ENCODE measurements around the gene PALLD. TPM values are rescaled to one million over a fixed set of nuclear protein-coding genes. Genes with fewer than 3 reads are reported as not detected.

The PALLD gene
- total RNA-seq, 1 experiment from 2014 or later = 6.5 TPM

DNA sequence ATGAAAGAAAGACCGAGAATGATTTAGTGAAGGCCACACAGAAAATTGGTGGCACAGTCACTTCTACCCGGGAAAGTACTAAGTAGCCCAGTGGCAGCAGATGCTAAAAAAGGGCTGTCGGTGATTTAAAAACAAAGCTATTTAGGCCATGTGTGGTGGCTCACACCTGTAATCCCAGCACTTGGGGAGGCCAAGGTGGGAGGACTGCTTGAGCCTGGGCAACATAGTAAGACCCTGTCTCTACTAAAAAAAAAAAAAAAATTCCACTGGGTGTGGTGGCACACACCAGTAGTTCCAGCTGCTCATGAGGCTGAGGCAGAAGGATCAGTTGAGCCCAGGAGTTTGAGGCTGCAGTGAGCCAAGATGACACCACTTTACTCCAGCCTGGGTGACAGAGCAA lies 369.0 kb downstream of the PALLD start:
- Histone ChIP-seq H3K27me3 (ENCODE audit: control insufficient read depth, insufficient read depth, low read length) (no peaks in the 10 kb centered on the region), H3K4me1 (ENCODE audit: control insufficient read depth, insufficient read depth, low read length) (no peaks in the 10 kb centered on the region), H3K9me3 (ENCODE audit: control insufficient read depth, insufficient read depth, low read depth, low read length) (no peaks in the 10 kb centered on the region), H3K36me3 (ENCODE audit: control insufficient read depth, insufficient read depth, low read length) (no peaks in the 10 kb centered on the region), H3K27ac (ENCODE audit: low read length) (no peak overlapping the region), H3K4me3 (ENCODE audit: low read depth in 2 of 2, low read length in 2 of 2) (no peak overlapping the region)
- DNase-seq (ENCODE audit: low read depth, low spot score) = no peak
- CTCF ChIA-PET = no interaction called here
- in situ Hi-C loops (cut with HindIII; ENCODE audit: low pct_unique_long_range_greater_than_20kb, low sequenced_read_pairs) = no loop called here
- TF ChIP-seq TCF7L2 (IDR thresholded peaks at IDR 0.05; ENCODE audit: low read depth, low read length) (no peak), SIN3A (IDR thresholded peaks at IDR 0.05; ENCODE audit: borderline replicate concordance, insufficient read depth, low read depth, low read length) (no peak), POLR2AphosphoS5 (IDR thresholded peaks at IDR 0.05; ENCODE audit: low read depth, low read length) (no peak)
- TF ChIP-seq, protein P1, sequence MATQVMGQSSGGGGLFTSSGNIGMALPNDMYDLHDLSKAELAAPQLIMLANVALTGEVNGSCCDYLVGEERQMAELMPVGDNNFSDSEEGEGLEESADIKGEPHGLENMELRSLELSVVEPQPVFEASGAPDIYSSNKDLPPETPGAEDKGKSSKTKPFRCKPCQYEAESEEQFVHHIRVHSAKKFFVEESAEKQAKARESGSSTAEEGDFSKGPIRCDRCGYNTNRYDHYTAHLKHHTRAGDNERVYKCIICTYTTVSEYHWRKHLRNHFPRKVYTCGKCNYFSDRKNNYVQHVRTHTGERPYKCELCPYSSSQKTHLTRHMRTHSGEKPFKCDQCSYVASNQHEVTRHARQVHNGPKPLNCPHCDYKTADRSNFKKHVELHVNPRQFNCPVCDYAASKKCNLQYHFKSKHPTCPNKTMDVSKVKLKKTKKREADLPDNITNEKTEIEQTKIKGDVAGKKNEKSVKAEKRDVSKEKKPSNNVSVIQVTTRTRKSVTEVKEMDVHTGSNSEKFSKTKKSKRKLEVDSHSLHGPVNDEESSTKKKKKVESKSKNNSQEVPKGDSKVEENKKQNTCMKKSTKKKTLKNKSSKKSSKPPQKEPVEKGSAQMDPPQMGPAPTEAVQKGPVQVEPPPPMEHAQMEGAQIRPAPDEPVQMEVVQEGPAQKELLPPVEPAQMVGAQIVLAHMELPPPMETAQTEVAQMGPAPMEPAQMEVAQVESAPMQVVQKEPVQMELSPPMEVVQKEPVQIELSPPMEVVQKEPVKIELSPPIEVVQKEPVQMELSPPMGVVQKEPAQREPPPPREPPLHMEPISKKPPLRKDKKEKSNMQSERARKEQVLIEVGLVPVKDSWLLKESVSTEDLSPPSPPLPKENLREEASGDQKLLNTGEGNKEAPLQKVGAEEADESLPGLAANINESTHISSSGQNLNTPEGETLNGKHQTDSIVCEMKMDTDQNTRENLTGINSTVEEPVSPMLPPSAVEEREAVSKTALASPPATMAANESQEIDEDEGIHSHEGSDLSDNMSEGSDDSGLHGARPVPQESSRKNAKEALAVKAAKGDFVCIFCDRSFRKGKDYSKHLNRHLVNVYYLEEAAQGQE (IDR thresholded peaks at IDR 0.05; ENCODE audit: insufficient read depth in 1 of 2, low read depth in 2 of 2, low read length in 1 of 2) = no peak
- TF ChIP-seq, protein P2, sequence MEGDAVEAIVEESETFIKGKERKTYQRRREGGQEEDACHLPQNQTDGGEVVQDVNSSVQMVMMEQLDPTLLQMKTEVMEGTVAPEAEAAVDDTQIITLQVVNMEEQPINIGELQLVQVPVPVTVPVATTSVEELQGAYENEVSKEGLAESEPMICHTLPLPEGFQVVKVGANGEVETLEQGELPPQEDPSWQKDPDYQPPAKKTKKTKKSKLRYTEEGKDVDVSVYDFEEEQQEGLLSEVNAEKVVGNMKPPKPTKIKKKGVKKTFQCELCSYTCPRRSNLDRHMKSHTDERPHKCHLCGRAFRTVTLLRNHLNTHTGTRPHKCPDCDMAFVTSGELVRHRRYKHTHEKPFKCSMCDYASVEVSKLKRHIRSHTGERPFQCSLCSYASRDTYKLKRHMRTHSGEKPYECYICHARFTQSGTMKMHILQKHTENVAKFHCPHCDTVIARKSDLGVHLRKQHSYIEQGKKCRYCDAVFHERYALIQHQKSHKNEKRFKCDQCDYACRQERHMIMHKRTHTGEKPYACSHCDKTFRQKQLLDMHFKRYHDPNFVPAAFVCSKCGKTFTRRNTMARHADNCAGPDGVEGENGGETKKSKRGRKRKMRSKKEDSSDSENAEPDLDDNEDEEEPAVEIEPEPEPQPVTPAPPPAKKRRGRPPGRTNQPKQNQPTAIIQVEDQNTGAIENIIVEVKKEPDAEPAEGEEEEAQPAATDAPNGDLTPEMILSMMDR (IDR thresholded peaks at IDR 0.05) = no peak
- ATAC-seq = no peak
- POLR2A ChIA-PET = no interaction called here
- BruUV-seq (replicated peaks) = no TSS peak
- intact Hi-C loops (cut with micrococcal nuclease; ENCODE audit: unreplicated experiment) = no loop called here

DNA sequence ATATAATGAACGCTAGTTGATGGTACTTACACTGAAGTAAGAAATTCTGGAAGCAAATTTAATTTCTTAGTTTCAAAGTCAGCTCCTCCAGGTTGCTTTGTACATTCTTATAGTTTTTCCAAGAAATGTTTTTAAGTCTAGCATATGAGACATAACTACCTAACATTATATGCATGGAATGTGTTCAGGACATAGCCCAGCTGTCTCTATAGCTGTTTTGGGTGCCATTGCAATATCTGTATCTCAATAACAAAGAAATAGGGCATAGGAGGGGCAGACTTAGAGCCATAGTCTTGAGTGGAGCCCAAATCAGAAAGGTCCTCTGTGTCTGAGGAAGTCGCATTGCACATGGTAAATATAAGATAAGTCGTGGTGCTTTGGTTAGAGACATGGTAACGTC lies 369.8 kb downstream of the PALLD start:
- no peak for TF ChIP-seq POLR2AphosphoS5 (IDR thresholded peaks at IDR 0.05; ENCODE audit: low read depth, low read length)
- TF ChIP-seq, protein P1 (IDR thresholded peaks at IDR 0.05; ENCODE audit: insufficient read depth in 1 of 2, low read depth in 2 of 2, low read length in 1 of 2) = no peak
- no peak for TF ChIP-seq SIN3A (IDR thresholded peaks at IDR 0.05; ENCODE audit: borderline replicate concordance, insufficient read depth, low read depth, low read length)
- TF ChIP-seq, protein P2 (IDR thresholded peaks at IDR 0.05) = no peak
- no peak for TF ChIP-seq TCF7L2 (IDR thresholded peaks at IDR 0.05; ENCODE audit: low read depth, low read length)
- Histone ChIP-seq H3K4me1 (ENCODE audit: control insufficient read depth, insufficient read depth, low read length) (no peaks in the 10 kb centered on the region), H3K4me3 (ENCODE audit: low read depth in 2 of 2, low read length in 2 of 2) (no peak overlapping the region), H3K36me3 (ENCODE audit: control insufficient read depth, insufficient read depth, low read length) (no peaks in the 10 kb centered on the region), H3K9me3 (ENCODE audit: control insufficient read depth, insufficient read depth, low read depth, low read length) (no peaks in the 10 kb centered on the region), H3K27me3 (ENCODE audit: control insufficient read depth, insufficient read depth, low read length) (no peaks in the 10 kb centered on the region), H3K27ac (ENCODE audit: low read length) (no peak overlapping the region)
- ChIA-PET CTCF (no interaction called here), POLR2A (no interaction called here)
- ATAC-seq = no peak
- DNase-seq (ENCODE audit: low read depth, low spot score) = no peak
- intact Hi-C loops (cut with micrococcal nuclease; ENCODE audit: unreplicated experiment) = no loop called here
- in situ Hi-C loops (cut with HindIII; ENCODE audit: low pct_unique_long_range_greater_than_20kb, low sequenced_read_pairs) = no loop called here
- BruUV-seq (replicated peaks) = no TSS peak

Measured in Panc1 (cell line).